Measurements from ENCODE around the gene SIAE.
"Not testable (repeated sequence)": the region's sequence is repeated elsewhere in the genome, so short reads cannot be mapped to it uniquely, and the experiment has no call there.

Gene SIAE

DNA sequence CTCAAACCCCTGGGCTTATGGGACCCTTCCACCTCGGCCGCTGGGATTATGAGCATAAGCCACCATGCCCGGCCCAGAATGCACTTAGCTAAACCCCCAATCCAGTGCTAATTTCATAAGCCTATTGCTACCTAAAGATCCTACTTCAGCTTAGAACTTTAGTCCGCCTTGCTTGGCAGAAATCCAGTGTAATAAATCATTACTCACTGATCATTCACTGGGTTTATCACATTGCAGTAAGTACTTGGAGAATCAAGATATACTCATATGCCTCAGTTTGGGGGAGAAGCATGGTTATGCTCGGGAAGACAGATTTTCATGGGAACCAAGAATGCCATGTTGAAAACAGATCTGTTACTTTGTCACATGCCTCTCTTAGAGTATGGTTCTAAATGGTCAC is 54.7 kb downstream of the SIAE start:
- no peak overlapping the region for H3K4me3 ChIP-seq (ENCODE audit: low read length)
- DNase-seq (ENCODE audit: low read depth): no peak
- no peak for TF ChIP-seq CTCF (IDR thresholded peaks at IDR 0.05; ENCODE audit: insufficient read depth, low read depth, low read length, missing control alignments)

- no peak for TF ChIP-seq CTCF (IDR thresholded peaks at IDR 0.05; ENCODE audit: insufficient read depth, low read depth, low read length, missing control alignments)
- no peak overlapping the region for H3K4me3 ChIP-seq (ENCODE audit: low read length)
- DNase-seq (ENCODE audit: low read depth): peak; percentile 13
These were observed 60.8 kb downstream of the SIAE start for GRCh38 chr11:124612567-124613246.

- no peak overlapping the region for H3K4me3 ChIP-seq (ENCODE audit: low read length)
- TF ChIP-seq CTCF (IDR thresholded peaks at IDR 0.05; ENCODE audit: insufficient read depth, low read depth, low read length, missing control alignments): no peak
- no peak for DNase-seq (ENCODE audit: low read depth)
These were observed 61.5 kb downstream of the SIAE start for GRCh38 chr11:124612045-124612444.

GRCh38 chr11:124611064-124611463 is 62.5 kb downstream of the SIAE start, which contains the start of gene PANX3:
Gene PANX3, plus strand, starts transcription at chr11:124611428. Its CDS starts 129 bp downstream, at chr11:124611557.
- DNase-seq (ENCODE audit: low read depth): no peak
- H3K4me3 ChIP-seq (ENCODE audit: low read length): no peak within 1 kb of the TSS
- TF ChIP-seq CTCF (IDR thresholded peaks at IDR 0.05; ENCODE audit: insufficient read depth, low read depth, low read length, missing control alignments): no peak

- no peak overlapping the region for H3K4me3 ChIP-seq (ENCODE audit: low read length)
- no peak for DNase-seq (ENCODE audit: low read depth)
- TF ChIP-seq CTCF (IDR thresholded peaks at IDR 0.05; ENCODE audit: insufficient read depth, low read depth, low read length, missing control alignments): no peak
These were observed 63.2 kb downstream of the SIAE start for GRCh38 chr11:124610295-124610694.

- TF ChIP-seq CTCF (IDR thresholded peaks at IDR 0.05; ENCODE audit: insufficient read depth, low read depth, low read length, missing control alignments): no peak
- DNase-seq (ENCODE audit: low read depth): no peak
- H3K4me3 ChIP-seq (ENCODE audit: low read length): no peak overlapping the region
These were observed 65.4 kb downstream of the SIAE start for GRCh38 chr11:124608147-124608546.

DNA sequence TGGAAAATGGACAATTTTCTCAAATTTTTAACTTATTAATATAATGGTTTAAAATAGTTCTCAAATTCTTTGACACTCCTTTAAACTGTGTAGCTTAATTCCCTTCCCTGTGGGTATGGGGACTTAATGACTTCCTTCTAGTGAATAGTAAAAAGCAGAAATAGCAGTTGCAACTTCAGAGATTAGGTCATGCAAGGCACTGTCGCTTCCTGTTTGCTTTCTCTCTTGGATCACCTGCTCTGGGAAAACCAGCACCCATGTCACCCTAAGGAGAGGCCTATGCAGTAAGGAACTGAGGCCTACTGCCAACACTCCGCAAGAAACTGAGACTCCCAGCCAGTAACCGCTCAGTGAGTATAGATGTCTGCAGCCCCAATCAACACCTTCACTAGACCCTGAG is 67.8 kb downstream of the SIAE start:
- H3K4me3 ChIP-seq (ENCODE audit: low read length): no peak overlapping the region
- no peak for DNase-seq (ENCODE audit: low read depth)
- no peak for TF ChIP-seq CTCF (IDR thresholded peaks at IDR 0.05; ENCODE audit: insufficient read depth, low read depth, low read length, missing control alignments)

GRCh38 chr11:124602723-124603122 is 70.8 kb downstream of the SIAE start:
- H3K4me3 ChIP-seq (ENCODE audit: low read length); DNase-seq (ENCODE audit: low read depth): not testable (repeated sequence)
